GM12878 (cell line): Measurements from ENCODE around the gene FNDC8. TPM values are rescaled to one million over a fixed set of nuclear protein-coding genes. Genes with fewer than 3 reads are reported as not detected.

Experiments
- ATAC-seq: fragments of 200-7000 bp; cut with Tn5 transposase; 3 replicates; pipeline ENCODE4 v1.9.1; 2020; ENCODE audit warnings: mild to moderate bottlenecking, moderate library complexity
- BruUV-seq: library from RNA; stranded (reverse); fragments of 400-500 nt; replicated peaks from 2 replicates; lab custom pipeline; 2021; lab: Mats Ljungman, UMichigan
- CTCF ChIA-PET: fragments of 300-600 bp; sonication (Branson Sonifier 250); formaldehyde crosslinking; extraction: SDS; loops from one replicate; lab custom pipeline; 2021; ENCODE audit warnings: inconsistent platforms; lab: Yijun Ruan, JAX
- POLR2A ChIA-PET: fragments of 350-600 bp; formaldehyde crosslinking; extraction: SDS; loops from one replicate; lab custom pipeline; 2021; ENCODE audit warnings: inconsistent platforms; lab: Charles Lee
- RAD21 ChIA-PET: fragments of 300-600 bp; sonication (Branson Sonifier 250); formaldehyde crosslinking; loops from one replicate; lab custom pipeline; 2023; ENCODE audit warnings: antibody characterized with exemption; ENCODE audit not compliant: unreplicated experiment; lab: Charles Lee
- SMC1A ChIA-PET: fragments of 300-600 bp; sonication (Branson Sonifier 250); formaldehyde crosslinking; loops from one replicate; lab custom pipeline; 2023; ENCODE audit not compliant: unreplicated experiment, uncharacterized antibody; lab: Charles Lee
- DNase-seq: peaks from one replicate; pipeline ENCODE4 v3.0.0-alpha.2; 2011; ENCODE audit warnings: low read depth, low spot score
- FAIRE-seq: peaks from 3 replicates; lab custom pipeline; 2011; peaks lifted over from hg19 to GRCh38; lab: Jason Lieb, UNC
- H2AFZ ChIP-seq: 2 replicates; pipeline ENCODE4 v1.6.0; 2011; ENCODE audit warnings: low read depth, low read length, control low read depth; ENCODE audit not compliant: control insufficient read depth
- H3K27ac ChIP-seq: 2 replicates; pipeline ENCODE4 v1.5.1; 2011; ENCODE audit warnings: control low read depth; ENCODE audit not compliant: control insufficient read depth, insufficient read depth
- H3K27me3 ChIP-seq, 2 experiments: replicated peaks in 1 of 2; 2 replicates each; pipeline versions ENCODE4 v1.6.0 to v1.6.1; 2011; ENCODE audit warnings: low read length in 1 of 2; ENCODE audit not compliant: control insufficient read depth in 2 of 2, insufficient read depth in 2 of 2
- H3K36me3 ChIP-seq, 2 experiments: 2 replicates each; pipeline ENCODE4 v1.5.1; 2011; ENCODE audit warnings: low read length in 1 of 2; ENCODE audit not compliant: control insufficient read depth in 2 of 2, insufficient read depth in 2 of 2
- H3K4me1 ChIP-seq: 2 replicates; pipeline ENCODE4 v1.6.1; 2011; ENCODE audit warnings: mild to moderate bottlenecking, low read length, moderate library complexity, mixed read lengths; ENCODE audit not compliant: control insufficient read depth, insufficient read depth
- H3K4me2 ChIP-seq: 2 replicates; pipeline ENCODE4 v1.6.0; 2011; ENCODE audit warnings: control low read depth; ENCODE audit not compliant: control insufficient read depth, insufficient read depth
- H3K4me3 ChIP-seq: fragments of 200-600 bp; sonication (generic); 2 replicates; pipeline ENCODE4 v1.5.1; 2016
- H3K79me2 ChIP-seq: 2 replicates; pipeline ENCODE4 v1.6.0; 2011; ENCODE audit warnings: low read length; ENCODE audit not compliant: control insufficient read depth, insufficient read depth
- H3K9ac ChIP-seq: 2 replicates; pipeline ENCODE4 v1.8.0; 2011; ENCODE audit warnings: low read length, control low read depth, mixed read lengths; ENCODE audit not compliant: control insufficient read depth, insufficient read depth
- H3K9me3 ChIP-seq: replicated peaks from 3 replicates; pipeline ENCODE4 v1.5.1; 2011; ENCODE audit warnings: mild to moderate bottlenecking, low read length; ENCODE audit not compliant: control insufficient read depth, insufficient read depth
- H4K20me1 ChIP-seq: 2 replicates; pipeline ENCODE4 v1.6.0; 2011; ENCODE audit not compliant: control insufficient read depth, insufficient read depth
- BCLAF1 ChIP-seq: fragments of 450-650 bp; IDR thresholded peaks from 2 replicates; pipeline ENCODE4 v1.6.1; 2017; ENCODE audit warnings: antibody characterized with exemption, mild to moderate bottlenecking, moderate library complexity
- BMI1 ChIP-seq: fragments of 450-650 bp; IDR thresholded peaks from 2 replicates; pipeline ENCODE4 v1.6.1; 2016; ENCODE audit warnings: mild to moderate bottlenecking, moderate library complexity, borderline replicate concordance
- CBX5 ChIP-seq: sonication (generic); IDR thresholded peaks from 2 replicates; pipeline ENCODE4 v1.6.1; 2016; ENCODE audit warnings: low read depth, moderate library complexity, mild to moderate bottlenecking, inconsistent platforms
- EGR1 ChIP-seq, 2 experiments: IDR thresholded peaks; 1 replicate in 1 of 2; 2 replicates in 1 of 2; pipeline ENCODE4 v1.6.1; 2011 to 2012; ENCODE audit warnings: low read depth in 2 of 2, low read length in 2 of 2, borderline replicate concordance in 1 of 2, mild to moderate bottlenecking in 1 of 2, moderate library complexity in 1 of 2
- HCFC1 ChIP-seq: fragments of 150-350 bp; IDR thresholded peaks from 2 replicates; pipeline ENCODE4 v1.6.1; 2014; ENCODE audit warnings: low read length
- HDAC6 ChIP-seq: fragments of 200-600 bp; sonication (generic); IDR thresholded peaks from one replicate; pipeline ENCODE4 v1.8.0; 2017; ENCODE audit warnings: antibody characterized with exemption; ENCODE audit not compliant: unreplicated experiment
- KAT2A ChIP-seq: conservative IDR thresholded peaks from 2 replicates; pipeline ENCODE4 v1.6.1; 2011; ENCODE audit warnings: low read depth, low read length; ENCODE audit not compliant: control insufficient read depth
- MEF2B ChIP-seq: fragments of 450-650 bp; IDR thresholded peaks from 2 replicates; pipeline ENCODE4 v1.6.1; 2018; ENCODE audit warnings: mild to moderate bottlenecking, moderate library complexity; ENCODE audit not compliant: partially characterized antibody, poor library complexity, severe bottlenecking
- MTA3 ChIP-seq: IDR thresholded peaks from 2 replicates; pipeline ENCODE4 v1.6.1; 2012; ENCODE audit warnings: low read length, inconsistent platforms, borderline replicate concordance
- MXI1 ChIP-seq: fragments of 150-350 bp; IDR thresholded peaks from 2 replicates; pipeline ENCODE4 v1.6.1; 2011; ENCODE audit warnings: low read depth, mild to moderate bottlenecking, inconsistent platforms, low read length, improper control_type of control experiment
- MYC ChIP-seq: IDR thresholded peaks from 2 replicates; pipeline ENCODE4 v1.6.1; 2011; ENCODE audit warnings: mild to moderate bottlenecking, low read length, moderate library complexity, inconsistent platforms; ENCODE audit not compliant: insufficient read depth, insufficient replicate concordance, insufficient read length, severe bottlenecking
- NR2F1 ChIP-seq: fragments of 450-650 bp; conservative IDR thresholded peaks from 2 replicates; pipeline ENCODE4 v1.6.1; 2017; ENCODE audit warnings: mild to moderate bottlenecking
- PML ChIP-seq: IDR thresholded peaks from 2 replicates; pipeline ENCODE4 v1.6.1; 2012; ENCODE audit warnings: low read length, inconsistent platforms
- POLR2AphosphoS5 ChIP-seq: IDR thresholded peaks from 2 replicates; pipeline ENCODE4 v1.6.1; 2011; ENCODE audit warnings: mild to moderate bottlenecking, low read length, inconsistent platforms
- SMC3 ChIP-seq: IDR thresholded peaks from 2 replicates; pipeline ENCODE4 v1.6.1; 2011; ENCODE audit warnings: low read length, improper control_type of control experiment, borderline replicate concordance
- SRF ChIP-seq, 2 experiments: IDR thresholded peaks; 2 replicates each; pipeline ENCODE4 v1.6.1; 2011; ENCODE audit warnings: low read depth in 2 of 2, low read length in 2 of 2, mild to moderate bottlenecking in 1 of 2, moderate library complexity in 1 of 2
- STAT3 ChIP-seq: IDR thresholded peaks from 2 replicates; pipeline ENCODE4 v1.6.1; 2011; ENCODE audit warnings: low read depth, low read length, improper control_type of control experiment
- TARDBP ChIP-seq: IDR thresholded peaks from 2 replicates; pipeline ENCODE4 v1.6.1; 2016; ENCODE audit warnings: borderline replicate concordance
- TCF12 ChIP-seq: IDR thresholded peaks from 2 replicates; pipeline ENCODE4 v1.6.1; 2011; ENCODE audit warnings: low read depth, mild to moderate bottlenecking, low read length
- ZNF592 ChIP-seq: fragments of 450-650 bp; IDR thresholded peaks from 2 replicates; pipeline ENCODE4 v1.6.1; 2017; ENCODE audit warnings: mild to moderate bottlenecking, moderate library complexity
- WGBS: methylation state at CpG from one replicate; pipeline ENCODE4 v1.1.6; 2016; ENCODE audit warnings: low lambda C conversion rate; ENCODE audit not compliant: insufficient replicate concordance, insufficient coverage; ENCODE audit errors: missing lambda C conversion rate; 5-methylcytosine and 5-hydroxymethylcytosine counted together
- in situ Hi-C: fragments of 300-500 bp; cut with MboI; formaldehyde crosslinking; loops from 9 replicates; pipeline ENCODE4 v1.14.3; 2018; ENCODE audit warnings: mixed read lengths
- intact Hi-C: fragments of 100-400 bp; cut with micrococcal nuclease; formaldehyde crosslinking; loops from one replicate; pipeline ENCODE4 v1.14.2; 2022; ENCODE audit not compliant: unreplicated experiment
- polyA plus RNA-seq, 11 experiments: library from polyadenylated mRNA; depleted of rRNA in 4 of 11; unstranded in 6 of 11; stranded (reverse) in 5 of 11; fragments of >200 nt; fragmentation: Nextera tagmentation in 4 of 11; fragmentation: Illumina TruSeq in 1 of 11; extraction: Ambion mirVana in 4 of 11; extraction: Trizol in 1 of 11; gene quantifications; 1 replicate in 1 of 11; 2 replicates in 10 of 11; pipeline versions ENCODE4 v1.2.1 to v1.2.3, GENCODE V29; 2011 to 2016; ENCODE audit warnings: inconsistent platforms in 2 of 11, missing spikeins in 2 of 11, low read depth in 1 of 11
- total RNA-seq, 4 experiments: library from RNA; depleted of rRNA in 3 of 4; stranded (reverse); fragments of >200 nt in 3 of 4; fragmentation: Illumina TruSeq in 1 of 4; extraction: Trizol in 1 of 4; gene quantifications; 2 replicates each; pipeline versions ENCODE4 v1.2.1 to v1.2.3, GENCODE V29; 2013 to 2021

Gene FNDC8
- total and polyA plus RNA-seq, 10 of the 15 experiments (the other 5 are each of a cell fraction or from before 2014, with no cell fraction given) = 0.06 to 0.15 (median 0.11) TPM; not detected in 7

- Histone ChIP-seq H3K36me3 (no peaks in the 10 kb centered on the region), H3K27ac (no peak overlapping the region), H4K20me1 (no peaks in the 10 kb centered on the region), H3K4me2 (no peak overlapping the region), H2AFZ (no peak overlapping the region), H3K4me1 (no peaks in the 10 kb centered on the region), H3K27me3 (peaks cover 0 to 3% of the 10 kb centered on the region in 2 experiments; a peak in 1 of 4 replicates), H3K9ac (no peak overlapping the region), H3K9me3 (no peaks in the 10 kb centered on the region), H3K79me2 (no peaks in the 10 kb centered on the region), H3K4me3 (no peak overlapping the region)
- WGBS = 61% methylated on average over 7 of the region's 7 CpGs
- intact Hi-C loops (no loop called here), in situ Hi-C loops (no loop called here)
- ChIA-PET SMC1A (no interaction called here), CTCF (no interaction called here), POLR2A (no interaction called here), RAD21 (no interaction called here)
- no peak for TF ChIP-seq HDAC6
- TF ChIP-seq CBX5 = no peak
- no peak for TF ChIP-seq BMI1
- TF ChIP-seq SMC3 = no peak
- TF ChIP-seq STAT3 = no peak
- TF ChIP-seq POLR2AphosphoS5 = no peak
- TF ChIP-seq MTA3 = no peak
- no peak for TF ChIP-seq TARDBP
- TF ChIP-seq MYC = no peak
- no peak for TF ChIP-seq HCFC1
- no peak for TF ChIP-seq SRF (IDR thresholded peaks at IDR 0.05; ENCODE audit: low read depth in 2 of 2, low read length in 2 of 2)
- no peak for TF ChIP-seq BCLAF1
- no peak for TF ChIP-seq PML
- no peak for TF ChIP-seq KAT2A
- TF ChIP-seq MXI1 = no peak
- no peak for TF ChIP-seq MEF2B
- TF ChIP-seq EGR1 (IDR thresholded peaks at IDR 0.05; ENCODE audit: borderline replicate concordance in 1 of 2, low read depth in 2 of 2, low read length in 2 of 2) = no peak
- no peak for TF ChIP-seq NR2F1
- TF ChIP-seq TCF12 = no peak
- TF ChIP-seq ZNF592 = no peak
- DNase-seq (no peak), FAIRE-seq (no peak), ATAC-seq (no peak)
- no TSS peak for BruUV-seq
Observed at GRCh38 chr17:35155246-35155645, 33.8 kb downstream of the FNDC8 start.
